NCI-H1092 (cell line): Measurements from ENCODE around the gene SLC3A2.
A peak's percentile ranks its signal among the peaks of the same experiment; 100 is the strongest.
"Not testable (repeated sequence)": the region's sequence is repeated elsewhere in the genome, so short reads cannot be mapped to it uniquely, and the experiment has no call there.

ENCODE experiments used
- DNase-seq: peaks from one replicate; lab custom pipeline; 2025; lab: John Stamatoyannopoulos, UW

Gene SLC3A2

DNA sequence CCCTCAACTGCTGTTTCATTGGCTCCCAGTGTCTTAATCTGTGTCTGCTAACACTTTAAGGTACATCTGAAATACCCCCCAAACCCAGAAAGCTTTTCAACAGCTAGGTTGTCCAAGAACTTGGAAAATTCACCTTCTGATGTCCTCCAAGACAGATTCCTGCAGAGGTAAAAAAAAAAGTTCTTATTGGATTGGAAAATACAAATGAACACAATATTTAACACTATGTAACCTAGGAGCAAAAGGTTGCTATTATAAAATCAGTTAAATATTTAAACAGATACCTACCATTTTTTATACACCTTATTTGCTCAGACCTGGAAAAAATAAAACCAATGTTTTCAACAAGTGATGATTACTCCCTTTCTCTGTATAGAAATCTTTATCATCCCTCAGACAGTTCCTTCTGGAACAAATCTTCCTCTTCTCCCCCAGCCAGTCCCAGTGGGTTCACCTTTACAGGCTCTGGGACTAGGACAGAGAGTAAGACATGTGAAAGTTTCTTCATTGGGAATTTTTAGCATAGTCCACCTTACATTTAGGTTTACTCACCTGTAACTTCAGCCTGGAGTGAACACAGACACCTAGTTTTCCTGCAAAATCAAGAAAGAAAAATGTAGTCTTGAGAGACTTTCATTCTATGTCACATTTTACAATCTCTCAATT is 28.0 kb upstream of the SLC3A2 start:
- no peak for DNase-seq

DNA sequence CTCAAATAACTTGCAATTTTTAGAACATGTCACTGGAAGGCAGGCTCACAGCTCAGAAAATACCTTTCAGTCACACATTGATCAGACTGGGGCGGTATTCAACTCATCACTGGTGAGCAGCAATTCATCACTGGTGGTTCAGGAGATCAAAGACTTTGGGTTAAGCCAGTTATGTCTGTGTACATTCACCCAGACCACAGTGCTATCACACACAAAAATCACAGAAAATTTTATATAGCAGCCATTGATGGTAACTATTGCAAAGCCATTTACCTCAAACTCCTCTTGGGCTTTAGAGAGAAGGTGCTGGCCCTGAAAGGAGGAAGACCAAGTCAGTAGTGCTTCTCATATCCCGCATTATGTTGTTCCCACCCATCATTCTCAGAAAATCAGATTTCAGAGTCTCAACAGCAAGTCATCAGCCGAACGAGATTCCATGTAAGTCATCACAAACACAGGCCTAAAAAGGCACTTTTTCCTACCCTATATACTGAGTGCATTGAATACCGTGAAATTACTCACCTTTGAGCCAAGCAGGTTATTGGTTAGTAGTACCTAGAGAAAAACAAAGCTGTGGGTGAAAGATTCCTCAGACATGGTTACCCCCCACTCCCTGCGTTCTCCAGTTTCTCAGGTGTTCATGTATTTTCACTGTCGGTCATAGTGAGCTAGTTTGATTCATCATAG is 27.3 kb upstream of the SLC3A2 start:
- DNase-seq, result no peak

DNA sequence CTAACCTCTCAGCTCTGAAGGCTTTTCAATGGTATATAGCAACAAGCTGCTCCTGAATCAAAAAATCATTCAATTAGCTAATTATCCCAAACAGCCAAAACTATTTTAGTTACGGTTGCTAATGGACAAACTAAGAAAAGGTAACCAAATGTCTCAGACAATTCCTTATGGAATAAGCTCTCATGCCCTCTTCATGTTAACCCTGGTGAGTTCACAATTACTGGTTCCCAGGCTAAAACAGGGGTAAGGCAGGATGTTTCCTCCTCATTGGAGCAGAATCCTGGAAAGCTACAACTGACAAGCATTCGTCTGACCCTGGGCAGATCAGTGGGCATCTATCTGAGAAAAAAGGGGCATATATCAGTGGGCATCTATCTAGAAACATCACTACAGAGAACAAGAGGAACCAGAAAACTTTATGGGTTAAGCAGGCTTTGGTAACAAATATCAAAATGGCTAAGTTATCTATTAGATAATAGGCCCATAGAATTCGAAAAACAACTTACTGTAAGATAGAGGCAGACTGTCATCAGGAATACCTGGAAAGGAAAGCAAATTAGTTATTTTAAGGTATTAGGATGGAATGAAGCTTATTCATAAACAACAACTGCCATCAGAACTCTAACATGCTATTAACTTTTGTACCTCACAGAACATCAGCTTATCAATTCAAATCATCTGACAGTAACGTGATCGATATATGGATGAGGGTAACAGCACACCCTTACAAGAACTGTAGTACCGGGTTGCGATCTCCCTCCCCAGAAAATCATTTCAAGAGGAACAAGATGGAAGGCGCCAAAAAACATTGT is 26.5 kb upstream of the SLC3A2 start:
- DNase-seq, result no peak

DNA sequence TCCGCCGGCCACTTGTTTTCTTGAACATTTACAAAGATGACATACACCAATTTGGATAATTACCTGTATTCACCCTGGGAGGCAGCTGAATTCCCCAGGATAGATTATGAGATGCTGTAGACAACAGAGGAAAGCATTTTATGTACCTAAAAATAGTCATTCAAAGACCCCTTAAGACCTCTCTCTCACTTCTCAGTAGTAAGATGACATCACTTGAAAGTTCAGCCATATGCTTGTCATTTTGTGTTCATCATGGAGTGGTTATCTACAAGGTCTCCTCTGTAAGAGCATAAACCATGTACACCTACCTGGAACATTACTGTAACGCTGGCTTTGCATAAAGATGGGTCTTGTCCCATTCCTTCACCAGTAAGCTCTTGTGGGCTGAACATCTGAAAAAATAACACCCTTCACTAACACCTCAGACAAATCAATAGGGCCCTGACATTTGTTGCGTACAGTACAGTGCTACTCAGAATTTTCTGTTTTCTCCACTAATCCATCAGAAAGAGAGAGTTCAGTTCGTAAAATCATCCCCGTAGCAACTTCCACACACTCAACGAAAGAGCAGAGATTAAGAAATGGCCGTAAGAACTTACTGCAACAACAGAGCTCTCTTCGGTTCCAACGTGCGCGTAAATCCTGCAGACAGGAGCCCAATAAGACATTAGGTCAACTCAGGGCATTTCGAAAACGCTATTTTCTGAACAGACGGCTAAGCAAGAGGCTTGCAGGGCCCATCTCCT is 25.7 kb upstream of the SLC3A2 start:
- no peak for DNase-seq

DNA sequence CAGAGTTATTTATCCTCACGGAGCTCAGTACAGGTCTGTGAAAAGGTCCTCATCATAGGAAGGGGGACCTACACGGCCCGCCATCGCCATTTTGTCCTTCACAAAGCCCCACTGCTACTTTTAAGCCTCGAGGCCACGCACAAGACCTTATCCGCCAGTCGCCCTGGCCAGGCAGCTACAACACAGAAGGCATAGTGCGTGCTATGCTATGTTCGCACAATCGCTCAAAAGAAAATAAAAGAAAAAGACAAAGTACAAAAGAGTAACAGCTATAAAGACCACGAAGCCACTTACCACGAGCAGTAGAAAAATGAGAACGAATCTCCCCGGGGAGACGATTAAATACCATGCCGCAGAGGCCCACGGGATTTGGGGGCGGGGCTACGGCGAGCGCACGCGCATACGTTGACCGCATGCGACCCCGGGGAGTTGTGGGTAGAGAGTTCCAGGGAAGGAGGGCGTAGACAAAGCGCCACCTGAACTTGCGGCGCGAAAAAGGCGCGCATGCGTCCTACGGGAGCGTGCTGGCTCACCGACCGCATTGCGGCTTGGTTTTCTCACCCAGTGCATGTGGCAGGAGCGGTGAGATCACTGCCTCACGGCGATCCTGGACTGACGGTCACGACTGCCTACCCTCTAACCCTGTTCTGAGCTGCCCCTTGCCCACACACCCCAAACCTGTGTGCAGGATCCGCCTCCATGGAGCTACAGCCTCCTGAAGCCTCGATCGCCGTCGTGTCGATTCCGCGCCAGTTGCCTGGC is 24.9 kb upstream of the SLC3A2 start:
- peak; percentile 99 for DNase-seq

DNA sequence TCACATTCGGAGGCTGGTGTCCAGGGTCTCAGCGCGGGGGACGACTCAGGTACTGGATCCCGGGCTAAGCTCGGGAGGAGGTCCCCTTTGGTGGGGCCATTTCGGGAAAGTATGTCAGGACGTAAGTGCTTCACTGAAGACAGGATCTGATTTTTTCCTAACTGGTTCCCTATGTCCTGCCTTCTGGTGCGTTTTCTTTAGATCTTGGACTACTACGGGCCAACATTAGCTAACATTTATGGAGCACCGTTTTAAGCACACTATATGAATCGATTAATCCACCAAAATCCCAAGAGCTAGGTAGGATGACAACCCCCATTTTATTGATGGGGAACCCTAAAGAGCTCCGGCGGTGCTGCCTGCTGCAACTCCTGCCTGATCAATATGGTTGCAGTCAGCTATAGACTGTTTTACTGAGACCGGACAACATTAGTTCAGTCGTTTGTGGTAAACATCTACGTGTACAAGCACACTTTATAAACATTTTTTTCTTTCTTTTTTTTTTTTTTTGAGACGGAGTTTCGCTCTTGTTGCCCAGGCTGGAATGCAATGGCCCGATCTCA is 24.3 kb upstream of the SLC3A2 start:
- DNase-seq, result no peak

DNA sequence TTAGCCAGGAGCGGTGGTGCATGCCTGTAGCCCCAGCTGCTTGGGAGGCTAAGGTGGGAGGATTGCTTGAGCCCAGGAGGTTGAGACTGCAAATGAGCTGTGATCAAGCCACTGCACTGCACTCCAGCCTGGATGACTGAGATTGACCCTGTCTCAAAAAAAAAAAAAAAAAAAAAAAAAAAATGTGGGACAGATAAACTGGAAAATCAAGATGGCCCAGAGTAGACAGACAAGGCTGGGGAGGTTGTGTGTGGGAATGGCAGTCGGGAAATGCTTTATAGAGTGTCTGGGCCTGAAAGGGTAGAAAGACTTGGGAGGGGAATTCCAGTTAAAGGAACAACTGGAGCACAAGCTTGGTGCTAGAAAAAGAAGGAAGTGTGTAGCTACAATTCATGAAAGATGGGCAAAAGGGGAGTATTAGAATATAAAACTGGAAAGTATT is 23.1 kb upstream of the SLC3A2 start:
- DNase-seq, result no peak

DNA sequence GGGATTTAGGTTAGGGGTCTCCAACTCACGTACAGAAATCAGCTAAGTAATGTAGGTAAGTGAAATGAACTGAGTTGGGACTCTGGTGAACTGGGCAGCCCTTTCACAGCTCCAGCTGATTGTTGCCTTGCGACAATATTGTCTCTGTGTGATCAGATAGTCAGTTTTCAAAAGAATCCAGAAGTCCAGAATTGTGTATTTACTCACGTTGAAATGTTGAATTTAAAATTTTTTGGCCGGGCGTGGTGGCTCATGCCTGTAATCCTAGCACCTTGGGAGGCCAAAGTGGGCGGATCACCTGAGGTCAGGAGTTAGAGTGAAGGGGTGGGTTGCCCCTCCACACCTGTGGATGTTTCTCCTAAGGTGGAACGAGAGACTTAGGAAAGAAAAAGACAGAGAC is 22.5 kb upstream of the SLC3A2 start:
- DNase-seq, result no peak

DNA sequence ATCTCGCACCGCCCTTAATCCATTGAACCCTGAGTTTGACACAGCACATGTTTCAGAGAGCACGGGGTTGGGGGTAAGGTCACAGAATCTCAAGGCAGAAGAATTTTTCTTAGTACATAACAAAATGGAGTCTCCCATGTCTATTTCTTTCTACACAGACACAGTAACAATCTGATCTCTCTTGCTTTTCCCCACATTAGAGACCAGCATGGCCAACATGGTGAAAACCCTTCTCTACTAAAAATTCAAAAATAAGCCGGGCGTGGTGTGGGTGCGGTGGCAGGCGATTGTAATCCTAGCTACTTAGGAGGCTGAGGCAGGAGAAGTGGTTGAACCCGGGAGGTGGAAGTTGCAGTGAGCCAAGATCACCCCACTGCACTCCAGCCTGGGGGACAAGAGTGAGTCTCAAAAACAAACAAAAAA is 21.4 kb upstream of the SLC3A2 start:
- not testable (repeated sequence) for DNase-seq

DNA sequence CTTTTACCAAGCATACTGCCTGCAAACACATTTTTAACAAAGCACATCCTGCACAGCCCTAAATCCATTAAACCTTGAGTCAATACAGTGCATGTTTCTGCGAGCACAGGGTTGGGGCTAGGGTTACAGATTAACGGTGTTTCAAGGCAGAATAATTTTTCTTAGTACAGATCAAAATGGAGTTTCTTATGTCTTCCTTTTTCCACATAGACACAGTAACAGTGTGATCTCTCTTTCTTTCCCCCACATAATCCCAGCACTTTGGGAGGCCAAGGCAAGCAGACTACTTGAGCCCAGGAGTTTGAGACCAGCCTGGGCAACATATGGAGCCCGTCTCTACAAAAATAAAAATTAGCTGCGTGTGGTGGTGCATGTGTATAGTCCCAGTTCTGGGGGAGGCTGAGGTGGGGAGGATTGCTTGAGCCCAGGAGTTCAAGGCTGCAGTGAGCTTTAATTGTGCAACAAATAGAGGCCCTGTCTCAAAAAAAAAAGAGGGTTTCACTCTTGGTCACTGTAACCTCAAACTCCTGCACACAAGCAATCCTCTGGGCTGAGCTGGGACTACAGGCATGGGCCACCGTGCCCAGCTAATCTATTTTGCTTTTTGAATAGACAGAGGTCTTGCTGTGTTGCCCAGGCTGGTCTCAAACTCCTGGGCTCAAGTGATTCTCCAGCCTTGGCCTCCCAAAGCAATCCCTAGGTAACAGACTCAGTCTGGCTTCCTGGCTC is 19.7 kb upstream of the SLC3A2 start:
- DNase-seq, result no peak

DNA sequence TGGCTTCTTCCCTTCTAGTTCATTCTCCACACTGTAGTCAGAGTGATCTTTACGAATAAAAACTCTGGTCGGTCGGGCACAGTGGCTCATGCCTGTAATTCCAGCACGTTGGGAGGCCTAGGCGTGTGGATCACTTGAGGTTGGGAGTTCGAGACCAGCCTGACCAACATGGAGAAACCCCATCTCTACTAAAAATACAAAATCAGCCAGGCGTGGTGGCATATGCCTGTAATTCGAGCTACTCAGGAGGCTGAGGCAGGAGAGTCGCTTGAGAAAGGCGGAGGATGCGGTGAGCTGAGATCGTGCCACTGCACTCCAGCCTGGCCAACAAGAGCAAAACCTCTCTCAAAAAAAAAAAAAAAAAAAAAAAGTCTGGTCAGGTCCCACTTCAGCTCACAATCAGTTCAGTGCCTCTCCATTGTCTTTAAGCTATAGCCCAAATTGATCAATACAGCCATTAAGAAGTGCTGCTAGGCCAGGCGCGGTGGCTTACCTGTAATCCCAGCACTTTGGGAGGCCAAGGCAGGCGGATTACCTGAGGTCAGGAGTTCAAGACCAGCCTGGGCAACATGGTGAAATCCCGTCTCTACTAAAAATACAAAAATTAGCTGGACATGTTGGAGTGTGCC is 19.0 kb upstream of the SLC3A2 start:
- DNase-seq, result not testable (repeated sequence)

DNA sequence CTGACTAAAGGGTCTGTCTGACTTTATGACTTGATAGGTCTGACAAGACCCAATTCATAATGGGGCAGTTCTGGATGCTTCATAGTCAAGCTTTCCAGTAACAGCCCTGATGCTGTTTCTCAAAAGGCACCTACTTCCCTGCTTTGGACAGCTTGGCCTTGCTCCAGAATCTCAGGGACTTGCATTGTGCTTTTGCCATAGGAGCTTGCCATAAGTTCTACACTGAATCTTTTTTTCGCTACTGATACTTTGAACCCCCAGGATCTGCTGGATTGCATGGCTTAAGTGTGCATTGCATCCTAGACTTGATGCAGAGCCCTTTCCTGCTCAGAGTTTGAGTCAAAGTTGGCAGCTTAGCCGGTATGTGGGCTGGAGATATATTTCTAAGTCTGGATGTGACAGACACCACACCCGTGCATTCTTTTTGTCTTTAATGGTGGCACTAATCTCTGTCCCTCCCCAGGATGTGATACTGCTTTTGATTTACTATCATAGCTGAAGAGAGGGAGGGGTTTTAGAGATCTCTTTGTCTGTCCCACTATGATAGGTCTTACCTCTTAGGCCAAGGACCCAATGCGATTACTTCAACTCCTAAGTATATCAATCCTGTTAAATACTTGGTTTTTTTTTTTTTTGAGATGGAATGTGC is 16.9 kb upstream of the SLC3A2 start:
- no peak for DNase-seq

DNA sequence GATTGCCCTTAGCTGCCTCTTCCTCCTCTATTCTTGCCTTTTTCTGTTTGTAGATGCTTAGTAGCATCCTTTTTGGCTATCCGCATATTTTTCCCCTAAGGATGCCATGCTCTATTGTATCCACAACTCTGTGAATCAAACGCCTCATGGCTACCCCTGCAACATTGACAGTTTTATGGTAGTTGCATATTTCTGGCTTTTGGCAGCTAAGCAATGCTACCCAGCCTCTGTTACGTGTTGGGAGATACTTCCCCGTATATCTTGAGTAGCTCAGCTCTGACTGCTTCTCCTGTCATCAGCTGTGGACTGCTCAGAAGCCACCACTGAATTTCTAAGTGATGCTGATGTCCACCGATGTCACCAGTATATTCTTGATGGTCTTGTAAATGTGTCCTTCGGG is 15.1 kb upstream of the SLC3A2 start:
- no peak for DNase-seq

DNA sequence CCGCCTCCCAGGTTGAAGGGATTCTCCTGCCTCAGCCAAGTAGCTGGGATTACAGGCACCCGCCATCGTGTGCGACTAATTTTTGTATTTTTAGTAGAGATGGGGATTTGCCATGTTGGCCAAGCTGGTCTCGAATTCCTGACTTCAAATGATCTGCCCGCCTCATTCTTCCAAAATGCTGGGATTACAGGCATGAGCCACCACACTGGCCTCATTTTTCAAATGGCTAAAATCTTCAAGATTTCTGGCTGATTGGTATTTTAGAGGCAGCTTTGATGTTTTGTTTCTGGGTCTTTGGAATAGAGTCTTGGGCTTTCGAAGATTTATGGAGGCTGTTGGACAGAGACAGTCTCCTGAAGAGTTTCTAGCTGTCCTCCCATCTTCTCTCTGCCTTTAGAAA is 5.8 kb upstream of the SLC3A2 start:
- no peak for DNase-seq

DNA sequence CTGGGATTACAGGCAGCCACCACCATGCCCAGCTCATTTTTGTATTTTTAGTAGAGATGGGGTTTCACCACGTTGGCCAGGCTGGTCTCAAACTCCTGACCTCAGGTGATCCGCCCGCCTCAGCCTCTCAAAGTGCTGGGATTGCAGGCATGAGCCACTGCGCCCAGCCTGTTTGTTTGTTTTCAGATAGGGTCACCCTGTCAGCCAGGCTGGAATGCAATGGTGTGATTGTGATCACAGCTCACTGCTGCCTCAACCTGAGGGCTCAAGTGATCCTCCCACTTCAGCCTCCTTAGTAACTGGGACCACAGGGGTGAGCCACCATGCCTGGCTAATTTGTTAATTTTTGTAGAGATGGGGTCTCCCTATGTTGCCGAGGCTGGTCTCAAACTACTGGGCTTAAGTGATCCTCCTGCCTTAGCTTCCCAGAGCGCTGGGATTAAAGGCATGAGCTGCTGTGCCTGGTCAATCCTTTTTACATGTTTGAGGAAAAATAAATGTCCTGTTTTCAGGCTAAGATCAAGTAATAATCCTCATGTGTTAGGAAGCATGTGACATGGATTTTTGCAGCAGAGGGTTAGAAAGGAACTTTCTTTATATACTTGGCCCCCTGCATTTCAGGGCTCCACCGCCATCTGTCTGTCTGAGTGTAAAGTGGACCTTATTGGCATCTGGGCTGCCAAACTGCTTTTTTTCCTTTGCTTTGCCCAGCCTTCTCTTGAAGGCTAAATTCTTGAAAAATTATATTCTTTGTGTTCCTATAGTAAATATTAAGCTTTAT is 4.8 kb upstream of the SLC3A2 start:
- DNase-seq, result no peak

DNA sequence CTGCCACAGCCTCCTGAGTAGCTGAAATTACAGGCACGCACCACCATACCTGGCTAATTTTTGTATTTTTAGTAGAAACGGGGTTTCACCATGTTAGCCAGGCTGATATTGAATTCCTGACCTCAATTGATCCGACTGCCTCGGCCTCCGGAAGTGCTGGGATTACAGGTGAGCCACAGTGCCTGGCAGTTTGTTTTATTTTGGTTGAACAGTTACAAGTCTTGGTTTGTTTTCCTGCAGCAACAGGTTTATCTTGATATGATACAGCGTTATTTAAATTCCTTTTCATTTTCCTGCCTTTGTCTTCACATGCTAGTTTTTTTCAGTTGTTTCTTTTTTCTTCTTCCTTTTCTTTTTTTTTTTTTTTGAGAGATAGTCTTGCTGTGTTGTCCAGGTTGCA is 4.0 kb upstream of the SLC3A2 start:
- no peak for DNase-seq

DNA sequence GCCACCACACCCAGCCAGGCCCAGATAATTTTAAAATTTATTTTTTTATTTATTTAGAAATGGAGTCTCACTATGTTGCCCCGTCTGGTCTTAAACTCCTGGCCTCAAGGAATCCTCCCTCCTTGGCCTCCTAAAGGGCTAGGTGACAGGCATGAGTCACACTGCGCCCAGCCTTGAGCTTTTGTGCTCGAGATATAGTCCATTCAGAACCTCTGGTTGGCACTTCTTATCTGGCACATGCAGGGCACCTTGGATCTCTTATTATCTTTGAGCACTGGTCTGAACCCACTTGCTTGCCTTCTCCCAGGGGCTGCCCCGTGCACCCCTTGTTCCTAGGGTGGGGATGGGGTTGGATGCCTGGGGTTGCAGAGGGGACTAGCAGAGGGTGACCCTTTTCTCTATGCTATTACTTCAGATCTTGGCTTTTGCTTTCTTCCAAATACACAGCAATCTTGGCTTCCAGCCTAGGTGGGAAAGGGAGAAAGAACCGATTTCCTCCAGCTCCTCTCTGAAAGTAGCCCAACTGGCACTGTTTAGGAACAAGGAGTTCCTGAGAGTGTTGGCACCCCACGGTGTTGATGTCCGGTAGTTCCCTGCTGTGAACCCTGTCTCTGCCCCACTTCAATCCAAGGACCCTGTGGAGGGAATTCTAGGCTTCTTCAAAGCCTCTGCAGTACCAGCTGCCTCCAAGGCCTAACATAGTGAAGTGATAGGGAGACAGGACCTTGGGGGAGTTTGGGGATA is 1.3 kb upstream of the SLC3A2 start:
- DNase-seq, result no peak

DNA sequence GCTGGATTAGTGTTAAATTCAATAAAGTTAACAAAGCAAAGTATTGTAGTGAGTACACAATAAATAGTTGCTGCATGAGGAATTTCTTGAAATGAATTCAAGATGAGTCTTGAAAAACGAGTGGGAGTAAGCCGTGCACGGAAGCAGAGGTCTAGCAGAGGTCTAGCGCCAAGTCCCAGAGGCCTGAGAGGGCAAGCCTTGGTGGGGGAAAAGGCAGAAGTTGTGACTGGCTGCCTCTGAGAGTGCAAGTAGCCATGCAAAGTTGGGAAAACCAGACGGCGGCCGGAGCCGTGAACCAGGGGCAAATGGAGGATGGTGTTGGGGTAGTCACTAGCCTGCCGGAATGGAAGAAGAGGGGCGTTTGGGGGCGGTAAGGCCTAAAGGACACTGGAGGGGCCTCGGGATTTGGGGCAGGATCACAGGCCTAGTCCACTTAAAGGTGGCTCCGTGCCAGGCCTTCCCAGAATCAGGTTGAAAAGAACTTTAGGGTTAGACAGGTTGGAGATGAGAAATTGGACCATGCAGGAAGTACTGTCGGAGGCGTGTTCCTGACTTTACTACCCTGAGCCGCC is 379 bp upstream of the SLC3A2 start:
- DNase-seq, result no peak
